Kidney (tissue), 14 donors: Measurements from ENCODE around the gene KLHL5. TPM values are rescaled to one million over a fixed set of nuclear protein-coding genes. Genes with fewer than 3 reads are reported as not detected.
"Not testable (repeated sequence)": the region's sequence is repeated elsewhere in the genome, so short reads cannot be mapped to it uniquely, and the experiment has no call there.

Source experiments
- DNase-seq, 5 donors: peaks; one replicate each; pipeline ENCODE4 v3.0.0-alpha.2; 2013 to 2020
- FAIRE-seq: peaks from 2 replicates; lab custom pipeline; 2012; peaks lifted over from hg19 to GRCh38; lab: Jason Lieb, UNC
- H3K27ac ChIP-seq, 2 donors: one replicate each; pipeline ENCODE4 v1.7.0; 2013; ENCODE audit warnings: low read depth in 2 of 2, low read length in 2 of 2, inconsistent platforms in 1 of 2
- H3K27me3 ChIP-seq: one replicate; pipeline ENCODE4 v1.7.1; 2013; ENCODE audit warnings: low read length, inconsistent platforms; ENCODE audit not compliant: control insufficient read depth, insufficient read depth
- H3K36me3 ChIP-seq, 3 donors: one replicate each; pipeline versions ENCODE4 v1.7.0 to v1.7.1; 2013; ENCODE audit warnings: low read length in 3 of 3, control low read depth in 1 of 3, inconsistent platforms in 1 of 3; ENCODE audit not compliant: insufficient read depth in 3 of 3, control insufficient read depth in 2 of 3
- H3K4me1 ChIP-seq, 3 donors: one replicate each; pipeline versions ENCODE4 v1.7.0 to v1.7.1; 2013; ENCODE audit warnings: low read length in 3 of 3, inconsistent platforms in 1 of 3, low read depth in 1 of 3; ENCODE audit not compliant: control insufficient read depth in 2 of 3, insufficient read depth in 2 of 3
- H3K4me3 ChIP-seq, 3 donors: one replicate each; pipeline versions ENCODE4 v1.7.0 to v1.8.1; 2013; ENCODE audit warnings: low read length in 3 of 3, control low read depth in 1 of 3, inconsistent platforms in 1 of 3
- H3K9ac ChIP-seq, 3 donors: one replicate each; pipeline versions ENCODE4 v1.7.0 to v1.7.1; 2013; ENCODE audit warnings: low read length in 3 of 3, control low read depth in 1 of 3, inconsistent platforms in 1 of 3
- H3K9me3 ChIP-seq, 3 donors: one replicate each; pipeline versions ENCODE4 v1.7.0 to v1.7.1; 2013; ENCODE audit warnings: low read length in 3 of 3, control low read depth in 1 of 3, inconsistent platforms in 1 of 3; ENCODE audit not compliant: control insufficient read depth in 2 of 3, insufficient read depth in 1 of 3
- CTCF ChIP-seq: IDR thresholded peaks from 3 replicates; pipeline ENCODE4 v1.5.1; 2012; ENCODE audit warnings: mild to moderate bottlenecking, moderate library complexity, borderline replicate concordance; ENCODE audit not compliant: insufficient read depth; ENCODE audit errors: extremely low read depth
- intact Hi-C: fragments of 100-400 bp; cut with DNase I; formaldehyde crosslinking; loops from one replicate; pipeline ENCODE4 v1.11.1; 2022
- polyA plus RNA-seq: library from polyadenylated mRNA; stranded (reverse); fragments of 350-450 nt; fragmentation: Illumina TruSeq; extraction: RNeasy Lipid Tissue Mini Kit (QIAGEN cat#74804); gene quantifications from one replicate; pipeline ENCODE4 v1.2.3, GENCODE V29; 2014; ENCODE audit warnings: low read depth, low replicate concordance; ENCODE audit not compliant: insufficient read depth
- total RNA-seq: library from RNA; stranded (reverse); fragmentation: NEBNext Ultra II Directional; extraction: Animal tissue kit (Norgen Biotek cat#: 25700); gene quantifications from one replicate; pipeline ENCODE4 v1.2.1, GENCODE V29; 2021
- donor health status: control.
- donor health status: control.
- donor health status: control.
- donor health status: control.
- donor health status: control.
- donor health status: DM: yes; HTN: yes; CAD: no.
- donor health status: Normal renal cell carcinoma (clear cell type).

KLHL5 gene
- total and polyA plus RNA-seq, 2 donors from 2014 or later, result 12.2 to 47.8 TPM

GRCh38 chr4:39134683-39135306 is 72.8 kb downstream of the KLHL5 start:
- DNase-seq, result peak in 1 of 5 donors; percentile 25
- Histone ChIP-seq H3K4me1 (peaks cover 0 to 3% (median 2%) of the 10 kb centered on the region in 3 donors), H3K9me3 (no peaks in the 10 kb centered on the region), H3K36me3 (no peaks in the 10 kb centered on the region), H3K27ac (no peak overlapping the region), H3K4me3 (peak overlapping the region in 1 of 3 donors; percentile 13), H3K27me3 (no peaks in the 10 kb centered on the region), H3K9ac (peak overlapping the region in 2 of 3 donors; percentile 8 to 17)
- FAIRE-seq, result no peak
- no peak for TF ChIP-seq CTCF
- intact Hi-C loops, result no loop called here

GRCh38 chr4:39138227-39138626 is 76.2 kb downstream of the KLHL5 start:
- H3K27me3 ChIP-seq, DNase-seq, H3K9me3 ChIP-seq, FAIRE-seq, H3K4me1 ChIP-seq, intact Hi-C loops, H3K4me3 ChIP-seq, H3K9ac ChIP-seq, H3K27ac ChIP-seq, H3K36me3 ChIP-seq: not testable (repeated sequence)

- TF ChIP-seq CTCF, result no peak
Observed at GRCh38 chr4:39146211-39146610, 84.2 kb downstream of the KLHL5 start.

GRCh38 chr4:39154009-39154408 is 92.0 kb downstream of the KLHL5 start:
- no peak for TF ChIP-seq CTCF
- H3K9ac ChIP-seq, result no peak overlapping the region
- intact Hi-C loops, result no loop called here
- no peak for DNase-seq
- no peaks in the 10 kb centered on the region for H3K36me3 ChIP-seq
- no peak overlapping the region for H3K27ac ChIP-seq
- FAIRE-seq, result no peak
- no peaks in the 10 kb centered on the region for H3K27me3 ChIP-seq
- H3K4me1 ChIP-seq, result no peaks in the 10 kb centered on the region
- H3K4me3 ChIP-seq, result no peak overlapping the region
- H3K9me3 ChIP-seq, result no peaks in the 10 kb centered on the region

More at GRCh38 chr4:39146211-39146610, 84.2 kb downstream of the KLHL5 start:
- no peak overlapping the region for H3K4me3 ChIP-seq
- FAIRE-seq (no peak), DNase-seq (no peak)
- intact Hi-C loops, result no loop called here
- no peaks in the 10 kb centered on the region for H3K4me1 ChIP-seq
- H3K27ac ChIP-seq, result no peak overlapping the region
- H3K36me3 ChIP-seq, result no peaks in the 10 kb centered on the region
- no peaks in the 10 kb centered on the region for H3K9me3 ChIP-seq
- no peak overlapping the region for H3K9ac ChIP-seq
- H3K27me3 ChIP-seq, result no peaks in the 10 kb centered on the region
